Neural progenitor cell (in vitro differentiated cells): Measurements from ENCODE around the gene SUSD6. TPM values are rescaled to one million over a fixed set of nuclear protein-coding genes. Genes with fewer than 3 reads are reported as not detected.

ENCODE experiments used
- DNase-seq: peaks from one replicate; pipeline ENCODE4 v3.0.0-alpha.2; 2016; ENCODE audit warnings: low spot score
- H2AFZ ChIP-seq: fragments of 200-600 bp; sonication (generic); replicated peaks from 2 replicates; pipeline ENCODE4 v1.6.1; 2016; ENCODE audit warnings: antibody characterized with exemption
- H3F3A ChIP-seq: fragments of 200-600 bp; sonication (generic); 2 replicates; pipeline ENCODE4 v1.6.1; 2016; ENCODE audit warnings: antibody characterized with exemption, low read depth
- H3K27ac ChIP-seq: fragments of 200-600 bp; sonication (generic); 2 replicates; pipeline ENCODE4 v1.5.1; 2016; ENCODE audit warnings: mild to moderate bottlenecking
- H3K27me3 ChIP-seq: fragments of 200-600 bp; sonication (generic); 2 replicates; pipeline ENCODE4 v1.6.1; 2016; ENCODE audit warnings: mild to moderate bottlenecking, moderate library complexity
- H3K36me3 ChIP-seq: fragments of 200-600 bp; sonication (generic); 2 replicates; pipeline ENCODE4 v1.5.1; 2016
- H3K4me1 ChIP-seq: fragments of 200-600 bp; sonication (generic); 2 replicates; pipeline ENCODE4 v1.6.1; 2016; ENCODE audit warnings: mixed run types
- H3K4me2 ChIP-seq: fragments of 200-600 bp; sonication (generic); 2 replicates; pipeline ENCODE4 v1.6.1; 2016
- H3K4me3 ChIP-seq: fragments of 200-600 bp; sonication (generic); 2 replicates; pipeline ENCODE4 v1.5.1; 2016
- H3K79me2 ChIP-seq: fragments of 200-600 bp; sonication (generic); 2 replicates; pipeline ENCODE4 v1.6.1; 2016; ENCODE audit warnings: low read depth
- H3K9ac ChIP-seq: fragments of 200-600 bp; sonication (generic); 2 replicates; pipeline ENCODE4 v1.6.1; 2016
- H3K9me3 ChIP-seq: fragments of 200-600 bp; sonication (generic); 2 replicates; pipeline ENCODE4 v1.5.1; 2016; ENCODE audit warnings: low read depth
- H4K20me1 ChIP-seq: fragments of 200-600 bp; sonication (generic); 2 replicates; pipeline ENCODE4 v1.6.1; 2016; ENCODE audit warnings: low read depth
- H3K27ac Mint-ChIP-seq: 3 replicates; pipeline ENCODE4 v1.8.0; 2021; ENCODE audit warnings: mixed read lengths
- H3K27me3 Mint-ChIP-seq: 2 replicates; pipeline ENCODE4 v1.8.0; 2022; ENCODE audit warnings: low read depth, mild to moderate bottlenecking, inconsistent platforms, moderate library complexity, mixed read lengths; ENCODE audit not compliant: insufficient read depth
- H3K36me3 Mint-ChIP-seq: 3 replicates; pipeline ENCODE4 v1.8.0; 2021; ENCODE audit warnings: mixed read lengths
- H3K4me1 Mint-ChIP-seq: 3 replicates; pipeline ENCODE4 v1.8.0; 2021; ENCODE audit warnings: mixed read lengths
- H3K4me3 Mint-ChIP-seq: 3 replicates; pipeline ENCODE4 v1.8.0; 2021; ENCODE audit warnings: mild to moderate bottlenecking, moderate library complexity, mixed read lengths
- H3K9me3 Mint-ChIP-seq: 3 replicates; pipeline ENCODE4 v1.8.0; 2020; ENCODE audit warnings: mixed read lengths
- CTCF ChIP-seq: fragments of 200-600 bp; sonication (generic); IDR thresholded peaks from 2 replicates; pipeline ENCODE4 v1.5.1; 2017; ENCODE audit warnings: antibody characterized with exemption, mild to moderate bottlenecking
- EZH2 ChIP-seq: fragments of 200-600 bp; sonication (generic); IDR thresholded peaks from 2 replicates; pipeline ENCODE4 v1.6.1; 2017; ENCODE audit warnings: antibody characterized with exemption, mild to moderate bottlenecking, moderate library complexity
- EZH2phosphoT487 ChIP-seq: fragments of 200-600 bp; sonication (generic); IDR thresholded peaks from 2 replicates; pipeline ENCODE4 v1.6.1; 2017; ENCODE audit warnings: antibody characterized with exemption
- total RNA-seq: library from RNA; depleted of rRNA; stranded (reverse); fragments of >200 nt; gene quantifications from 2 replicates; pipeline ENCODE4 v1.2.3, GENCODE V29; 2015; ENCODE audit warnings: low replicate concordance

The SUSD6 gene
- total RNA-seq, 1 donor from 2014 or later, result 6.3 TPM

GRCh38 chr14:69661194-69661537, 49.8 kb downstream of the SUSD6 start:
- peaks cover 2% of the 10 kb centered on the region for H3K27me3 Mint-ChIP-seq
- Histone ChIP-seq H3K79me2 (no peaks in the 10 kb centered on the region), H3K9ac (no peak overlapping the region), H3K27me3 (no peaks in the 10 kb centered on the region), H4K20me1 (peaks cover 11% of the 10 kb centered on the region), H3K36me3 (no peaks in the 10 kb centered on the region), H3K4me1 (peaks cover 30% of the 10 kb centered on the region), H3K4me2 (peak overlapping the region; percentile 46), H3K27ac (no peak overlapping the region), H2AFZ (no peak overlapping the region), H3F3A (peaks cover 4% of the 10 kb centered on the region), H3K9me3 (no peaks in the 10 kb centered on the region), H3K4me3 (no peak overlapping the region)
- TF ChIP-seq EZH2, result no peak
- TF ChIP-seq CTCF, result no peak
- no peak for TF ChIP-seq EZH2phosphoT487
- H3K4me3 Mint-ChIP-seq, result no peak overlapping the region
- no peak overlapping the region for H3K27ac Mint-ChIP-seq
- H3K4me1 Mint-ChIP-seq, result peaks cover 10% of the 10 kb centered on the region
- peaks cover 3% of the 10 kb centered on the region for H3K36me3 Mint-ChIP-seq
- DNase-seq, result no peak
- H3K9me3 Mint-ChIP-seq, result no peaks in the 10 kb centered on the region

GRCh38 chr14:69662636-69663299, 51.4 kb downstream of the SUSD6 start:
- no peaks in the 10 kb centered on the region for H3K79me2 ChIP-seq
- no peak overlapping the region for H3K4me2 ChIP-seq
- Mint-ChIP-seq H3K27ac (no peak overlapping the region), H3K4me3 (no peak overlapping the region), H3K27me3 (peaks cover 5% of the 10 kb centered on the region), H3K36me3 (peaks cover 5% of the 10 kb centered on the region), H3K9me3 (peaks cover 2% of the 10 kb centered on the region), H3K4me1 (peaks cover 14% of the 10 kb centered on the region)
- H3K36me3 ChIP-seq, result no peaks in the 10 kb centered on the region
- no peaks in the 10 kb centered on the region for H3K27me3 ChIP-seq
- H3K9me3 ChIP-seq, result no peaks in the 10 kb centered on the region
- peaks cover 8% of the 10 kb centered on the region for H4K20me1 ChIP-seq
- H2AFZ ChIP-seq, result no peak overlapping the region
- DNase-seq, result no peak
- H3F3A ChIP-seq, result peaks cover 4% of the 10 kb centered on the region
- TF ChIP-seq EZH2phosphoT487, result no peak
- TF ChIP-seq EZH2, result no peak
- no peak for TF ChIP-seq CTCF
- H3K4me3 ChIP-seq, result no peak overlapping the region
- H3K9ac ChIP-seq, result peak overlapping the region; percentile 16
- peaks cover 28% of the 10 kb centered on the region for H3K4me1 ChIP-seq
- no peak overlapping the region for H3K27ac ChIP-seq

DNA sequence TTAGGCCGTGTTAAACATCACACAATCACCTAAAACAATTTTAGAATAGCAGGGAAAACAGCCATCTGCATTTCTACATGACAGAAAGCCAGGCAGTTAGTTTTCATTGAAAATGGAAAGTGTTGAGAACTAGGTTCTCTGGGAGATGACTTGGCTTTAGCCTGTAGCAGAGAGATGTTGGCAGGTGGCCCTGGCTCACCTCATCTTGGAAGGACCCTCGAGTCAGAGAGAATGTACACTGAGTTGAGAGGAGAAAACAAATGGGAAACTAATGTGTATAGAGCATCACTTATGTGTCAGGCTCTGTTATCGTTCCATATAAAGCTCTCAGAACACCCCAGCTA, 51.9 kb downstream of the SUSD6 start:
- H3K79me2 ChIP-seq, result no peaks in the 10 kb centered on the region
- Mint-ChIP-seq H3K4me1 (peaks cover 9% of the 10 kb centered on the region), H3K9me3 (peaks cover 2% of the 10 kb centered on the region), H3K27ac (no peak overlapping the region), H3K27me3 (peaks cover 5% of the 10 kb centered on the region), H3K4me3 (no peak overlapping the region), H3K36me3 (peaks cover 6% of the 10 kb centered on the region)
- H3K4me2 ChIP-seq, result no peak overlapping the region
- peaks cover under 1% of the 10 kb centered on the region for H3F3A ChIP-seq
- DNase-seq, result no peak
- peaks cover 23% of the 10 kb centered on the region for H3K4me1 ChIP-seq
- TF ChIP-seq EZH2phosphoT487, result no peak
- no peak for TF ChIP-seq EZH2
- no peak for TF ChIP-seq CTCF
- H3K27me3 ChIP-seq, result no peaks in the 10 kb centered on the region
- no peak overlapping the region for H2AFZ ChIP-seq
- no peaks in the 10 kb centered on the region for H3K36me3 ChIP-seq
- peaks cover 3% of the 10 kb centered on the region for H4K20me1 ChIP-seq
- H3K9me3 ChIP-seq, result no peaks in the 10 kb centered on the region
- H3K27ac ChIP-seq, result no peak overlapping the region
- H3K9ac ChIP-seq, result peak overlapping the region; percentile 16
- H3K4me3 ChIP-seq, result no peak overlapping the region
